ENCODE data around the gene TIPARP. TPM values are rescaled to one million over a fixed set of nuclear protein-coding genes. Genes with fewer than 3 reads are reported as not detected.
A peak's percentile ranks its signal among the peaks of the same experiment; 100 is the strongest.

Gene TIPARP
- total and polyA plus RNA-seq, 4 donors, result 20.8 to 56.1 (median 40.0) TPM

- Histone ChIP-seq H3K4me3 (no peak overlapping the region), H3K9ac (ENCODE audit: insufficient read depth in 1 of 2, low read length in 2 of 2) (no peak overlapping the region), H3K9me3 (ENCODE audit: control insufficient read depth in 4 of 4, insufficient read depth in 3 of 4, low read length in 3 of 4) (peaks cover 0 to 2% (median 0%) of the 10 kb centered on the region in 4 donors), H3K27me3 (ENCODE audit: control insufficient read depth in 3 of 3, insufficient read depth in 3 of 3, low read length in 2 of 3) (no peaks in the 10 kb centered on the region), H3K4me1 (ENCODE audit: control insufficient read depth in 5 of 5, insufficient read depth in 5 of 5, low read length in 5 of 5) (peaks cover 0 to 11% (median 0%) of the 10 kb centered on the region in 5 donors), H3K27ac (ENCODE audit: low read depth in 1 of 2, low read length in 1 of 2) (no peak overlapping the region), H3K36me3 (ENCODE audit: control insufficient read depth in 4 of 4, insufficient read depth in 4 of 4, low read length in 4 of 4) (no peaks in the 10 kb centered on the region)
- no peak for TF ChIP-seq CTCF (IDR thresholded peaks at IDR 0.05; ENCODE audit: control extremely low read depth, extremely low read depth)
- DNase-seq (no peak), ATAC-seq (ENCODE audit: insufficient read depth, low FRiP score) (no peak)
Measured at GRCh38 chr3:156639414-156640023, 34.9 kb upstream of the TIPARP start.

- no peak for ATAC-seq (ENCODE audit: insufficient read depth, low FRiP score)
- H3K9ac ChIP-seq (ENCODE audit: insufficient read depth in 1 of 2, low read length in 2 of 2), result no peak overlapping the region
- no peak for TF ChIP-seq CTCF (IDR thresholded peaks at IDR 0.05; ENCODE audit: control extremely low read depth, extremely low read depth)
- H3K36me3 ChIP-seq (ENCODE audit: control insufficient read depth in 4 of 4, insufficient read depth in 4 of 4, low read length in 4 of 4), result no peaks in the 10 kb centered on the region
- H3K4me1 ChIP-seq (ENCODE audit: control insufficient read depth in 5 of 5, insufficient read depth in 5 of 5, low read length in 5 of 5), result peaks cover 0 to 11% (median 0%) of the 10 kb centered on the region in 5 donors
- 0 to 45% methylated on average over 1 of the region's 1 CpG for WGBS, 2 donors
- H3K27ac ChIP-seq (ENCODE audit: low read depth in 1 of 2, low read length in 1 of 2), result no peak overlapping the region
- no peak for DNase-seq
- H3K9me3 ChIP-seq (ENCODE audit: control insufficient read depth in 4 of 4, insufficient read depth in 3 of 4, low read length in 3 of 4), result peaks cover 0 to 2% (median 0%) of the 10 kb centered on the region in 4 donors
- no peak overlapping the region for H3K4me3 ChIP-seq
- no peaks in the 10 kb centered on the region for H3K27me3 ChIP-seq (ENCODE audit: control insufficient read depth in 3 of 3, insufficient read depth in 3 of 3, low read length in 2 of 3)
Measured at GRCh38 chr3:156641618-156641975, 32.8 kb upstream of the TIPARP start.

DNA sequence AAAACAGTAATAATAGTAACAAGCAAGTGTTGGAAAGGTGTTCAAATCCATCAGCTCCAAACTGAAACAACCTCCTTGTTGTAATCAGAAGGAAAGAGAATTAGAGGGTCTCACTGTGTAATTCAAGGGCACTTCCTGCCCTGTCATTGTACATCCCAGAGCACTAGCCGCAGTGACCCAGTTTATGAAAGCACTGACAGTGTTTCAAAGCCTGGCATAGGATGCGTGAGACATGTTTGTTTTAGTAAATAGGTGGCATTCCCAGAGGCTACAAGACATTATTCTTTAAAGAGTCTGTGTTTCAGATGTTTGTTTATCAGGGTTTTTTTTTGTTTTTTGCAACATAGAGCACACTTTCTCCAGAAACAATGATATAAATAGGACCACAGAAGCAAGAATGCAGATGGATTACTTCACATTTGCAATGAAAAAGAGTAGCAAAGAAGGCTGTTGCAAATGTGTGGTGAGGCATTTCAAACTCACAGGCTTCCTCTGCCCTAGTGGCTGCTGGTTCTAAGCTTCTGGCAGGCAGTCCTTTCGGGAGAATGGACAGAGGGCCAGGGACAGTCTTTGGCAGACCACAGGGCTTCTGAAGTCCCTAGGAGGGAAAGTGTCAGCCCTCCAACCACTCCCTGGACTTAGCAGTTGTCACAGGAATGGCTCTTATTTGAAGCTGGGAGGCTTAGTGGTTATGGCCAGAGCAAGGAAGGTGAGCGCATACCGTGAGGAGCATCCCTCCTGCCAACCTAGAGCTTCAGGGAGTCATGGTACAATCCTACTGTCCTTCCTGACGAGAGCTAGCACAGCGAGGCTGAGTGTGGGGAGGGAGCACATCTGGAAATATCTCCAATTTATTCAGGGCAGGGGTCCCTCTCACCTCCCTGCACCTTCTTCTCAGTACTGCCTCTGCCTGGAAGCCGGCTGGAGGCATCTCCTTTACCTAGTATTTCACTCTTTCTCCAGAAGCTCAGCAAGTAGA, 31.4 kb upstream of the TIPARP start:
- Histone ChIP-seq H3K36me3 (ENCODE audit: control insufficient read depth in 4 of 4, insufficient read depth in 4 of 4, low read length in 4 of 4) (no peaks in the 10 kb centered on the region), H3K4me3 (no peak overlapping the region), H3K27ac (ENCODE audit: low read depth in 1 of 2, low read length in 1 of 2) (peak overlapping the region in 1 of 2 donors; percentile 45), H3K27me3 (ENCODE audit: control insufficient read depth in 3 of 3, insufficient read depth in 3 of 3, low read length in 2 of 3) (no peaks in the 10 kb centered on the region), H3K9me3 (ENCODE audit: control insufficient read depth in 4 of 4, insufficient read depth in 3 of 4, low read length in 3 of 4) (peaks cover 0 to 2% (median 0%) of the 10 kb centered on the region in 4 donors), H3K9ac (ENCODE audit: insufficient read depth in 1 of 2, low read length in 2 of 2) (no peak overlapping the region), H3K4me1 (ENCODE audit: control insufficient read depth in 5 of 5, insufficient read depth in 5 of 5, low read length in 5 of 5) (peaks cover 0 to 11% (median 0%) of the 10 kb centered on the region in 5 donors)
- ATAC-seq (ENCODE audit: insufficient read depth, low FRiP score) (no peak), DNase-seq (no peak)
- no peak for TF ChIP-seq CTCF (IDR thresholded peaks at IDR 0.05; ENCODE audit: control extremely low read depth, extremely low read depth)
- WGBS, 2 donors, result 51 to 57% methylated on average over 8 of the region's 8 CpGs
